Keratinocyte (primary cell): ENCODE measurements around the gene C1orf232. TPM values are rescaled to one million over a fixed set of nuclear protein-coding genes. Genes with fewer than 3 reads are reported as not detected.

Experiments
- DNase-seq: peaks from one replicate; pipeline ENCODE4 v3.0.0-alpha.2; 2011; ENCODE audit warnings: low read depth, missing footprints, low spot score
- FAIRE-seq: peaks from 2 replicates; lab custom pipeline; 2011; peaks lifted over from hg19 to GRCh38; lab: Jason Lieb, UNC
- H2AFZ ChIP-seq: 2 replicates; pipeline ENCODE4 v1.6.0; 2012; ENCODE audit warnings: low read length, control low read depth, inconsistent platforms; ENCODE audit not compliant: control insufficient read depth
- H3K27ac ChIP-seq: 2 replicates; pipeline ENCODE4 v1.5.1; 2011; ENCODE audit warnings: low read length; ENCODE audit not compliant: control insufficient read depth, insufficient read depth
- H3K27me3 ChIP-seq: 3 replicates; pipeline ENCODE4 v1.6.0; 2011; ENCODE audit warnings: low read length; ENCODE audit not compliant: control insufficient read depth, insufficient read depth; ENCODE audit errors: extremely low read depth
- H3K36me3 ChIP-seq, 2 experiments: 2 replicates in 1 of 2; 3 replicates in 1 of 2; pipeline ENCODE4 v1.5.1; 2011; ENCODE audit warnings: low read length in 2 of 2, mild to moderate bottlenecking in 1 of 2; ENCODE audit not compliant: control insufficient read depth in 2 of 2, insufficient read depth in 2 of 2; ENCODE audit errors: extremely low read depth in 1 of 2
- H3K4me1 ChIP-seq: 3 replicates; pipeline ENCODE4 v1.5.1; 2011; ENCODE audit warnings: low read length; ENCODE audit not compliant: control insufficient read depth, insufficient read depth; ENCODE audit errors: extremely low read depth
- H3K4me2 ChIP-seq: 3 replicates; pipeline ENCODE4 v1.6.0; 2011; ENCODE audit warnings: low read depth, low read length; ENCODE audit not compliant: control insufficient read depth, insufficient read depth; ENCODE audit errors: extremely low read depth
- H3K4me3 ChIP-seq, 3 experiments: fragments of 200-600 bp in 1 of 3; sonication (generic) in 1 of 3; 2 replicates in 2 of 3; 3 replicates in 1 of 3; pipeline ENCODE4 v1.5.1; 2011 to 2016; ENCODE audit warnings: low read length in 3 of 3, mild to moderate bottlenecking in 3 of 3, control low read depth in 2 of 3, inconsistent platforms in 1 of 3, low read depth in 1 of 3, mixed read lengths in 1 of 3, mixed run types in 1 of 3, moderate library complexity in 1 of 3; ENCODE audit not compliant: control insufficient read depth in 2 of 3, insufficient read depth in 2 of 3; ENCODE audit errors: extremely low read depth in 1 of 3
- H3K79me2 ChIP-seq: 2 replicates; pipeline ENCODE4 v1.6.0; 2012; ENCODE audit warnings: low read length; ENCODE audit not compliant: control insufficient read depth, insufficient read depth
- H3K9ac ChIP-seq: 3 replicates; pipeline ENCODE4 v1.6.0; 2011; ENCODE audit warnings: low read length; ENCODE audit not compliant: control insufficient read depth, insufficient read depth; ENCODE audit errors: extremely low read depth
- H3K9me1 ChIP-seq: 3 replicates; pipeline ENCODE4 v1.6.0; 2011; ENCODE audit warnings: low read length; ENCODE audit not compliant: control insufficient read depth, insufficient read depth; ENCODE audit errors: extremely low read depth
- H3K9me3 ChIP-seq: 2 replicates; pipeline ENCODE4 v1.5.1; 2012; ENCODE audit warnings: low read depth, low read length; ENCODE audit not compliant: control insufficient read depth
- H4K20me1 ChIP-seq: 3 replicates; pipeline ENCODE4 v1.6.0; 2011; ENCODE audit warnings: low read length; ENCODE audit not compliant: control insufficient read depth, insufficient read depth; ENCODE audit errors: extremely low read depth
- CTCF ChIP-seq, 3 experiments: IDR thresholded peaks in 1 of 3; conservative IDR thresholded peaks in 1 of 3; optimal IDR thresholded peaks in 1 of 3; 2 replicates in 2 of 3; 3 replicates in 1 of 3; pipeline versions ENCODE3 to v1.5.1; 2011; ENCODE audit warnings: low read length in 3 of 3, mild to moderate bottlenecking in 3 of 3, moderate library complexity in 2 of 3, control low read depth in 1 of 3, inconsistent platforms in 1 of 3; ENCODE audit not compliant: insufficient read depth in 2 of 3; ENCODE audit errors: extremely low read depth in 1 of 3
- EZH2 ChIP-seq: IDR thresholded peaks from one replicate; pipeline ENCODE4 v1.6.1; 2012; ENCODE audit warnings: inconsistent platforms, mild to moderate bottlenecking, low read length, moderate library complexity
- dilution Hi-C: fragments of 300-500 bp; cut with MboI; formaldehyde crosslinking; loops from one replicate; pipeline ENCODE4 v1.7.0; 2020; ENCODE audit warnings: low sequenced_read_pairs; ENCODE audit not compliant: extremely low pct_ligation_motif_present
- polyA minus RNA-seq, 3 experiments: library from RNA; depleted of rRNA, polyadenylated mRNA; stranded (reverse); fragments of >200 nt; gene quantifications; 1 replicate in 1 of 3; 2 replicates in 1 of 3; 3 replicates in 1 of 3; pipeline ENCODE4 v1.2.3, GENCODE V29; 2011
- polyA plus RNA-seq, 5 experiments: library from polyadenylated mRNA; depleted of rRNA in 3 of 5; stranded (reverse) in 3 of 5; stranded (forward) in 1 of 5; unstranded in 1 of 5; fragments of >200 nt; gene quantifications; 1 replicate in 1 of 5; 2 replicates in 3 of 5; 3 replicates in 1 of 5; pipeline versions ENCODE4 v1.2.1 to v1.2.3, GENCODE V29; 2011 to 2012; ENCODE audit warnings: missing spikeins in 2 of 5, low read depth in 1 of 5, low replicate concordance in 1 of 5

C1orf232 gene
- polyA plus RNA-seq (not detected in 3 replicates), polyA minus RNA-seq (not detected in 3 replicates)
- polyA plus RNA-seq (2011; ENCODE audit: low read depth): not detected
- not detected in 2 replicates for polyA plus RNA-seq (2011; cell fraction: cytosol; rRNA removed)
- not detected in 2 replicates for polyA plus RNA-seq (2011; cell fraction: nucleus; rRNA removed)
- not detected in 2 replicates for polyA plus RNA-seq (2012; ENCODE audit: low replicate concordance)
- not detected for polyA minus RNA-seq (2011; cell fraction: cytosol; rRNA and poly(A)+ RNA removed)
- not detected in 2 replicates for polyA minus RNA-seq (2011; cell fraction: nucleus; rRNA and poly(A)+ RNA removed)

- H3K27ac ChIP-seq: peak within 1 kb of the TSS; percentile 60
- FAIRE-seq: no peak
- peak within 1 kb of the TSS; percentile 85 for H2AFZ ChIP-seq
- peaks cover 0 to 10% of the 10 kb centered on the region in 2 experiments for H3K36me3 ChIP-seq
- H3K79me2 ChIP-seq: peaks cover 17% of the 10 kb centered on the region
- DNase-seq: no peak
- no peaks in the 10 kb centered on the region for H4K20me1 ChIP-seq
- dilution Hi-C loops: no loop called here
- H3K4me2 ChIP-seq: peak within 1 kb of the TSS; percentile 78
- no peaks in the 10 kb centered on the region for H3K9me1 ChIP-seq
- peak within 1 kb of the TSS; percentile 89 for H3K9ac ChIP-seq
- no peak for TF ChIP-seq CTCF (optimal IDR thresholded peaks at IDR 0.05 in 1 of 3, IDR thresholded peaks at IDR 0.05 in 1 of 3, conservative IDR thresholded peaks at IDR 0.05 in 1 of 3; ENCODE audit: extremely low read depth in 1 of 3, insufficient read depth in 2 of 3, low read length in 3 of 3)
- TF ChIP-seq EZH2: no peak
- H3K4me3 ChIP-seq: peak within 1 kb of the TSS; percentile 64 to 94 (median 80)
- H3K4me1 ChIP-seq: peaks cover 11% of the 10 kb centered on the region
- H3K9me3 ChIP-seq: no peaks in the 10 kb centered on the region
- no peaks in the 10 kb centered on the region for H3K27me3 ChIP-seq
These were observed at the start of gene C1orf232 for GRCh38 chr1:26168410-26169197. Gene C1orf232, minus strand, starts transcription at chr1:26168963. Its CDS starts 464 bp downstream, at chr1:26168499.

GRCh38 chr1:26215246-26215645 is 46.5 kb upstream of the C1orf232 start:
- DNase-seq (no peak), FAIRE-seq (no peak)
- dilution Hi-C loops: no loop called here
- Histone ChIP-seq H3K27me3 (peaks cover 9% of the 10 kb centered on the region), H3K9me1 (no peaks in the 10 kb centered on the region), H3K79me2 (no peaks in the 10 kb centered on the region), H3K4me3 (no peak overlapping the region), H2AFZ (no peak overlapping the region), H4K20me1 (no peaks in the 10 kb centered on the region), H3K36me3 (no peaks in the 10 kb centered on the region), H3K4me1 (no peaks in the 10 kb centered on the region), H3K9me3 (no peaks in the 10 kb centered on the region), H3K27ac (no peak overlapping the region), H3K9ac (no peak overlapping the region), H3K4me2 (no peak overlapping the region)
- TF ChIP-seq CTCF (optimal IDR thresholded peaks at IDR 0.05 in 1 of 3, IDR thresholded peaks at IDR 0.05 in 1 of 3, conservative IDR thresholded peaks at IDR 0.05 in 1 of 3; ENCODE audit: extremely low read depth in 1 of 3, insufficient read depth in 2 of 3, low read length in 3 of 3): no peak
- TF ChIP-seq EZH2: no peak
